Measurements from ENCODE around the gene EYA3. TPM values are rescaled to one million over a fixed set of nuclear protein-coding genes. Genes with fewer than 3 reads are reported as not detected.
A peak's percentile ranks its signal among the peaks of the same experiment; 100 is the strongest.

The EYA3 gene
- total RNA-seq, 4 donors from 2014 or later: 13.8 to 21.9 (median 15.8) TPM

- Histone ChIP-seq H3K9me3 (no peaks in the 10 kb centered on the region), H3K4me1 (peaks cover 0 to 20% (median 0%) of the 10 kb centered on the region in 3 donors), H3K4me3 (no peak overlapping the region), H3K27me3 (no peaks in the 10 kb centered on the region), H3K27ac (peak overlapping the region in 3 of 4 donors; percentile 11 to 62 (median 56)), H3K36me3 (peaks cover 8 to 71% (median 10%) of the 10 kb centered on the region in 3 donors)
- TF ChIP-seq POLR2A (IDR thresholded peaks at IDR 0.05) (no peak), CTCF (IDR thresholded peaks at IDR 0.05) (no peak)
- intact Hi-C loops (cut with DNase I): no loop called here
- no peak for DNase-seq
- 81 to 86% methylated on average over 6 of the region's 6 CpGs for WGBS, 2 donors
Measured at GRCh38 chr1:27970401-27970800, 118.0 kb downstream of the EYA3 start.

GRCh38 chr1:27968692-27969091 is 119.7 kb downstream of the EYA3 start:
- intact Hi-C loops (cut with DNase I): no loop called here
- Histone ChIP-seq H3K4me3 (no peak overlapping the region), H3K27me3 (no peaks in the 10 kb centered on the region), H3K4me1 (peaks cover 0 to 20% (median 0%) of the 10 kb centered on the region in 3 donors), H3K27ac (peak overlapping the region in 3 of 4 donors; percentile 45 to 65 (median 60)), H3K9me3 (no peaks in the 10 kb centered on the region), H3K36me3 (peaks cover 10 to 71% (median 15%) of the 10 kb centered on the region in 3 donors)
- DNase-seq: no peak
- TF ChIP-seq POLR2A (IDR thresholded peaks at IDR 0.05): no peak
- TF ChIP-seq CTCF (IDR thresholded peaks at IDR 0.05): no peak
- WGBS, 2 donors: 31 to 45% methylated on average over 3 of the region's 3 CpGs

- no peaks in the 10 kb centered on the region for H3K27me3 ChIP-seq
- TF ChIP-seq CTCF (IDR thresholded peaks at IDR 0.05): no peak
- no peak for TF ChIP-seq POLR2A (IDR thresholded peaks at IDR 0.05)
- H3K4me1 ChIP-seq: peaks cover 0 to 20% (median 0%) of the 10 kb centered on the region in 3 donors
- intact Hi-C loops (cut with DNase I): no loop called here
- no peak overlapping the region for H3K4me3 ChIP-seq
- no peak for DNase-seq
- WGBS, 2 donors: 68 to 89% methylated on average over 4 of the region's 4 CpGs
- H3K9me3 ChIP-seq: no peaks in the 10 kb centered on the region
- peak overlapping the region; percentile 18 to 65 (median 52) for H3K27ac ChIP-seq
- peaks cover 10 to 71% (median 15%) of the 10 kb centered on the region in 3 donors for H3K36me3 ChIP-seq
Measured at GRCh38 chr1:27967884-27968466, 120.4 kb downstream of the EYA3 start.

GRCh38 chr1:27967106-27967883 is 121.1 kb downstream of the EYA3 start:
- intact Hi-C loops (cut with DNase I): no loop called here
- no peaks in the 10 kb centered on the region for H3K27me3 ChIP-seq
- no peak overlapping the region for H3K27ac ChIP-seq
- H3K4me1 ChIP-seq: peaks cover 0 to 20% (median 0%) of the 10 kb centered on the region in 3 donors
- H3K9me3 ChIP-seq: no peaks in the 10 kb centered on the region
- H3K4me3 ChIP-seq: no peak overlapping the region
- H3K36me3 ChIP-seq: peaks cover 10 to 66% (median 15%) of the 10 kb centered on the region in 3 donors
- TF ChIP-seq POLR2A (IDR thresholded peaks at IDR 0.05) (no peak), CTCF (IDR thresholded peaks at IDR 0.05) (no peak)
- DNase-seq: no peak
- 83 to 90% methylated on average over 4 to 9 of the region's 12 CpGs for WGBS, 2 donors

Data from esophagus squamous epithelium (tissue), 5 donors.